Measurements from ENCODE around the gene NPRL2.

NPRL2 gene

GRCh38 chr3:50353245-50354004, 2.9 kb upstream of the NPRL2 start:
- in situ Hi-C loops (cut with HindIII; ENCODE audit: low pct_unique_long_range_greater_than_20kb, low sequenced_read_pairs) = no loop called here
- TF ChIP-seq JUND (IDR thresholded peaks at IDR 0.05; ENCODE audit: low read depth) = no peak

GRCh38 chr3:50352781-50353180, 2.2 kb upstream of the NPRL2 start:
- in situ Hi-C loops (cut with HindIII; ENCODE audit: low pct_unique_long_range_greater_than_20kb, low sequenced_read_pairs) = no loop called here
- no peak for TF ChIP-seq JUND (IDR thresholded peaks at IDR 0.05; ENCODE audit: low read depth)
- no peak for DNase-seq (ENCODE audit: low read depth in 1 of 2, low spot score in 1 of 2)

More at GRCh38 chr3:50353245-50354004, 2.9 kb upstream of the NPRL2 start:
- DNase-seq (ENCODE audit: low read depth in 1 of 2, low spot score in 1 of 2) = no peak

- no peak for DNase-seq (ENCODE audit: low read depth in 1 of 2, low spot score in 1 of 2)
- TF ChIP-seq JUND (IDR thresholded peaks at IDR 0.05; ENCODE audit: low read depth) = no peak
- in situ Hi-C loops (cut with HindIII; ENCODE audit: low pct_unique_long_range_greater_than_20kb, low sequenced_read_pairs) = no loop called here
Measured at GRCh38 chr3:50351323-50351697, 735 bp upstream of the NPRL2 start.

GRCh38 chr3:50350213-50350526, 405 bp downstream of the NPRL2 start:
- in situ Hi-C loops (cut with HindIII; ENCODE audit: low pct_unique_long_range_greater_than_20kb, low sequenced_read_pairs) = no loop called here
- DNase-seq (ENCODE audit: low read depth in 1 of 2, low spot score in 1 of 2) = no peak
- no peak for TF ChIP-seq JUND (IDR thresholded peaks at IDR 0.05; ENCODE audit: low read depth)

- in situ Hi-C loops (cut with HindIII; ENCODE audit: low pct_unique_long_range_greater_than_20kb, low sequenced_read_pairs) = no loop called here
- peak in 1 of 2 experiments; percentile 70 for DNase-seq (ENCODE audit: low read depth in 1 of 2, low spot score in 1 of 2)
- TF ChIP-seq JUND (IDR thresholded peaks at IDR 0.05; ENCODE audit: low read depth) = no peak
Measured at GRCh38 chr3:50347187-50347813, 3.3 kb downstream of the NPRL2 start.

GRCh38 chr3:50345586-50346234, 4.9 kb downstream of the NPRL2 start, which contains the start of gene ZMYND10:
ZMYND10 (minus strand) TSS chr3:50345732; CDS start chr3:50345579, 153 bp downstream.
- in situ Hi-C loops (cut with HindIII; ENCODE audit: low pct_unique_long_range_greater_than_20kb, low sequenced_read_pairs) = no loop called here
- TF ChIP-seq JUND (IDR thresholded peaks at IDR 0.05; ENCODE audit: low read depth) = no peak
- DNase-seq (ENCODE audit: low read depth in 1 of 2, low spot score in 1 of 2) = peak; percentile 75 to 84

GRCh38 chr3:50345008-50345407, 5.6 kb downstream of the NPRL2 start:
- no peak for TF ChIP-seq JUND (IDR thresholded peaks at IDR 0.05; ENCODE audit: low read depth)
- in situ Hi-C loops (cut with HindIII; ENCODE audit: low pct_unique_long_range_greater_than_20kb, low sequenced_read_pairs) = no loop called here
- DNase-seq (ENCODE audit: low read depth in 1 of 2, low spot score in 1 of 2) = no peak

- in situ Hi-C loops (cut with HindIII; ENCODE audit: low pct_unique_long_range_greater_than_20kb, low sequenced_read_pairs) = no loop called here
- TF ChIP-seq JUND (IDR thresholded peaks at IDR 0.05; ENCODE audit: low read depth) = no peak
- DNase-seq (ENCODE audit: low read depth in 1 of 2, low spot score in 1 of 2) = no peak
Measured at GRCh38 chr3:50342813-50343633, 7.6 kb downstream of the NPRL2 start.

GRCh38 chr3:50341996-50342650, 8.5 kb downstream of the NPRL2 start:
- DNase-seq (ENCODE audit: low read depth in 1 of 2, low spot score in 1 of 2) = no peak
- in situ Hi-C loops (cut with HindIII; ENCODE audit: low pct_unique_long_range_greater_than_20kb, low sequenced_read_pairs) = no loop called here
- no peak for TF ChIP-seq JUND (IDR thresholded peaks at IDR 0.05; ENCODE audit: low read depth)

GRCh38 chr3:50341537-50341936, 9.0 kb downstream of the NPRL2 start:
- DNase-seq (ENCODE audit: low read depth in 1 of 2, low spot score in 1 of 2) = no peak
- TF ChIP-seq JUND (IDR thresholded peaks at IDR 0.05; ENCODE audit: low read depth) = no peak
- in situ Hi-C loops (cut with HindIII; ENCODE audit: low pct_unique_long_range_greater_than_20kb, low sequenced_read_pairs) = no loop called here

GRCh38 chr3:50340448-50341329, 9.9 kb downstream of the NPRL2 start, which contains the start of gene RASSF1:
RASSF1 (minus strand) TSS chr3:50340836; CDS start chr3:50340805, 31 bp downstream.
- in situ Hi-C loops (cut with HindIII; ENCODE audit: low pct_unique_long_range_greater_than_20kb, low sequenced_read_pairs) = no loop called here
- TF ChIP-seq JUND (IDR thresholded peaks at IDR 0.05; ENCODE audit: low read depth) = no peak
- DNase-seq (ENCODE audit: low read depth in 1 of 2, low spot score in 1 of 2) = no peak

All from T47D (cell line).